Neural progenitor cell (in vitro differentiated cells): ENCODE results near the gene MANSC4.

Experiments used
- EZH2 ChIP-seq: fragments of 200-600 bp; sonication (generic); IDR thresholded peaks from 2 replicates; pipeline ENCODE4 v1.6.1; 2017; ENCODE audit warnings: antibody characterized with exemption, mild to moderate bottlenecking, moderate library complexity
- TF ChIP-seq, protein P1 (sequence below): fragments of 200-600 bp; sonication (generic); IDR thresholded peaks from 2 replicates; pipeline ENCODE4 v1.5.1; 2017; ENCODE audit warnings: antibody characterized with exemption, mild to moderate bottlenecking

DNA sequence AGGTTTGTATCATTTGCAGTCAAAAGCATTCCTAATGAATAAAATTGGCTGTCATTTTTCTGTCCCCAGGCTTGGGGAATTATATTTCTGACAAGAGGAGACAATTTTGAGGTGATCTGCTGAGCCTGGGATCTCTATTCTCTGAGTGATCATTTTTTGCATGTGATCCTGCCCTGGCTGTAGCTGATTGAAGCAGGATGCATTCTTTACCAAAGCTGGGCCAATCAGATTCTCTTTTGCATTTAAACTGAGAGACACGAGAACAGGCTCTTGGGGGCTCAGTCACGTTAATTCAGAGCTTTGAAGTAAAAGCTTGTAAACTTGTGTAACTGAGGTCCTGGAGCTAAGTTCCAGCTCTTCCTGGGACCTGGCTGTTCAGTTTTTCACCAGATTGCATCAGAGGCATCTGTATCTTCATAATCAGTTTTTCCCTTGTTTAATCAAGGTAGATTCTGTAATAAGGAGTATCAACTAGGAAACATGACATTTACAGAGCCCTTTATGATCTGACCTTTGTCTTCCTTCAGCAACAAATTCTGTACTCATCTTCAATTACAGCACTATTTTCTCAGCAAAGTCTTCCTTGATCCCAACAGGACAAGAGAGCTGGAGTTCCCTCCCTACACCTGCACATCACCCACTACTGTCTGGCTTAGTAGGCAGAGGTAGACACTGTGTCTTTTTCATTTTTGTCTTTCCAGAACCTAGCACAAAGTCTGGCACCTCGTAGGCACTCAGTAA, 35.0 kb upstream of the MANSC4 start:
- TF ChIP-seq, protein P1, sequence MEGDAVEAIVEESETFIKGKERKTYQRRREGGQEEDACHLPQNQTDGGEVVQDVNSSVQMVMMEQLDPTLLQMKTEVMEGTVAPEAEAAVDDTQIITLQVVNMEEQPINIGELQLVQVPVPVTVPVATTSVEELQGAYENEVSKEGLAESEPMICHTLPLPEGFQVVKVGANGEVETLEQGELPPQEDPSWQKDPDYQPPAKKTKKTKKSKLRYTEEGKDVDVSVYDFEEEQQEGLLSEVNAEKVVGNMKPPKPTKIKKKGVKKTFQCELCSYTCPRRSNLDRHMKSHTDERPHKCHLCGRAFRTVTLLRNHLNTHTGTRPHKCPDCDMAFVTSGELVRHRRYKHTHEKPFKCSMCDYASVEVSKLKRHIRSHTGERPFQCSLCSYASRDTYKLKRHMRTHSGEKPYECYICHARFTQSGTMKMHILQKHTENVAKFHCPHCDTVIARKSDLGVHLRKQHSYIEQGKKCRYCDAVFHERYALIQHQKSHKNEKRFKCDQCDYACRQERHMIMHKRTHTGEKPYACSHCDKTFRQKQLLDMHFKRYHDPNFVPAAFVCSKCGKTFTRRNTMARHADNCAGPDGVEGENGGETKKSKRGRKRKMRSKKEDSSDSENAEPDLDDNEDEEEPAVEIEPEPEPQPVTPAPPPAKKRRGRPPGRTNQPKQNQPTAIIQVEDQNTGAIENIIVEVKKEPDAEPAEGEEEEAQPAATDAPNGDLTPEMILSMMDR: no peak
- no peak for TF ChIP-seq EZH2
